ENCODE measurements around the gene EFHD1. TPM values are rescaled to one million over a fixed set of nuclear protein-coding genes. Genes with fewer than 3 reads are reported as not detected.

EFHD1 gene
- total and polyA plus RNA-seq, 2 experiments from 2014 or later = 3.4 to 6.4 TPM

DNA sequence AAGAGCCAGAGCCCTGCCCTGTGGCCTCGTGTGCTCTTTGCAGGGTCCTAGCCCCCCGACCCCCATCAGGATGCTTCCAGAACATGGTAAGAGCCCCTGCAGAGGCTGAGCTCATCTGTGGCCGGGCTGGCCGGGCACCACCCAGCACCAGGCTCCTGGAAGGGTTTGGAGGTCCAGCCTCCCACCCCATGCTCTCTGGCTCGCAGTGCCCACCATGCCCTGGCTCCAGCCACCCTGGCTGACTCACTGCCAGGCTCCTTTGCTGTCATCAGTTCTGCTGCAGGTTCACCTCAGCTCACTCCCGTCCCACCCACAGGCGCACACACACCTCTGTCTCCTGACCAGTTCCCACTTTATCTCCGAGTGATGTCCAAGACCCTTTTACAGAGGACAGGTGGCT, 45.4 kb upstream of the EFHD1 start:
- H3K9me3 Mint-ChIP-seq = peaks cover 8% of the 10 kb centered on the region; the same call in 2 of the 3 replicates
- no peaks in the 10 kb centered on the region for H3K27me3 ChIP-seq (ENCODE audit: insufficient read depth)
- peaks cover 2% of the 10 kb centered on the region for H3K27me3 Mint-ChIP-seq (ENCODE audit: insufficient read depth, low read depth, poor library complexity)
- TF ChIP-seq, protein P1, sequence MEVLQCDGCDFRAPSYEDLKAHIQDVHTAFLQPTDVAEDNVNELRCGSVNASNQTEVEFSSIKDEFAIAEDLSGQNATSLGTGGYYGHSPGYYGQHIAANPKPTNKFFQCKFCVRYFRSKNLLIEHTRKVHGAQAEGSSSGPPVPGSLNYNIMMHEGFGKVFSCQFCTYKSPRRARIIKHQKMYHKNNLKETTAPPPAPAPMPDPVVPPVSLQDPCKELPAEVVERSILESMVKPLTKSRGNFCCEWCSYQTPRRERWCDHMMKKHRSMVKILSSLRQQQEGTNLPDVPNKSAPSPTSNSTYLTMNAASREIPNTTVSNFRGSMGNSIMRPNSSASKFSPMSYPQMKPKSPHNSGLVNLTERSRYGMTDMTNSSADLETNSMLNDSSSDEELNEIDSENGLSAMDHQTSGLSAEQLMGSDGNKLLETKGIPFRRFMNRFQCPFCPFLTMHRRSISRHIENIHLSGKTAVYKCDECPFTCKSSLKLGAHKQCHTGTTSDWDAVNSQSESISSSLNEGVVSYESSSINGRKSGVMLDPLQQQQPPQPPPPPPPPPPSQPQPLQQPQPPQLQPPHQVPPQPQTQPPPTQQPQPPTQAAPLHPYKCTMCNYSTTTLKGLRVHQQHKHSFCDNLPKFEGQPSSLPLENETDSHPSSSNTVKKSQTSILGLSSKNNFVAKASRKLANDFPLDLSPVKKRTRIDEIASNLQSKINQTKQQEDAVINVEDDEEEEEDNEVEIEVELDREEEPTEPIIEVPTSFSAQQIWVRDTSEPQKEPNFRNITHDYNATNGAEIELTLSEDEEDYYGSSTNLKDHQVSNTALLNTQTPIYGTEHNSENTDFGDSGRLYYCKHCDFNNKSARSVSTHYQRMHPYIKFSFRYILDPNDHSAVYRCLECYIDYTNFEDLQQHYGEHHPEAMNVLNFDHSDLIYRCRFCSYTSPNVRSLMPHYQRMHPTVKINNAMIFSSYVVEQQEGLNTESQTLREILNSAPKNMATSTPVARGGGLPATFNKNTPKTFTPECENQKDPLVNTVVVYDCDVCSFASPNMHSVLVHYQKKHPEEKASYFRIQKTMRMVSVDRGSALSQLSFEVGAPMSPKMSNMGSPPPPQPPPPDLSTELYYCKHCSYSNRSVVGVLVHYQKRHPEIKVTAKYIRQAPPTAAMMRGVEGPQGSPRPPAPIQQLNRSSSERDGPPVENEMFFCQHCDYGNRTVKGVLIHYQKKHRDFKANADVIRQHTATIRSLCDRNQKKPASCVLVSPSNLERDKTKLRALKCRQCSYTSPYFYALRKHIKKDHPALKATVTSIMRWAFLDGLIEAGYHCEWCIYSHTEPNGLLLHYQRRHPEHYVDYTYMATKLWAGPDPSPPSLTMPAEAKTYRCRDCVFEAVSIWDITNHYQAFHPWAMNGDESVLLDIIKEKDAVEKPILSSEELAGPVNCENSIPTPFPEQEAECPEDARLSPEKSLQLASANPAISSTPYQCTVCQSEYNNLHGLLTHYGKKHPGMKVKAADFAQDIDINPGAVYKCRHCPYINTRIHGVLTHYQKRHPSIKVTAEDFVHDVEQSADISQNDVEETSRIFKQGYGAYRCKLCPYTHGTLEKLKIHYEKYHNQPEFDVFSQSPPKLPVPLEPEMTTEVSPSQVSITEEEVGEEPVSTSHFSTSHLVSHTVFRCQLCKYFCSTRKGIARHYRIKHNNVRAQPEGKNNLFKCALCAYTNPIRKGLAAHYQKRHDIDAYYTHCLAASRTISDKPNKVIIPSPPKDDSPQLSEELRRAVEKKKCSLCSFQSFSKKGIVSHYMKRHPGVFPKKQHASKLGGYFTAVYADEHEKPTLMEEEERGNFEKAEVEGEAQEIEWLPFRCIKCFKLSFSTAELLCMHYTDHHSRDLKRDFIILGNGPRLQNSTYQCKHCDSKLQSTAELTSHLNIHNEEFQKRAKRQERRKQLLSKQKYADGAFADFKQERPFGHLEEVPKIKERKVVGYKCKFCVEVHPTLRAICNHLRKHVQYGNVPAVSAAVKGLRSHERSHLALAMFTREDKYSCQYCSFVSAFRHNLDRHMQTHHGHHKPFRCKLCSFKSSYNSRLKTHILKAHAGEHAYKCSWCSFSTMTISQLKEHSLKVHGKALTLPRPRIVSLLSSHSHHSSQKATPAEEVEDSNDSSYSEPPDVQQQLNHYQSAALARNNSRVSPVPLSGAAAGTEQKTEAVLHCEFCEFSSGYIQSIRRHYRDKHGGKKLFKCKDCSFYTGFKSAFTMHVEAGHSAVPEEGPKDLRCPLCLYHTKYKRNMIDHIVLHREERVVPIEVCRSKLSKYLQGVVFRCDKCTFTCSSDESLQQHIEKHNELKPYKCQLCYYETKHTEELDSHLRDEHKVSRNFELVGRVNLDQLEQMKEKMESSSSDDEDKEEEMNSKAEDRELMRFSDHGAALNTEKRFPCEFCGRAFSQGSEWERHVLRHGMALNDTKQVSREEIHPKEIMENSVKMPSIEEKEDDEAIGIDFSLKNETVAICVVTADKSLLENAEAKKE (CRISPR knock-in tag; IDR thresholded peaks at IDR 0.05) = no peak
- TF ChIP-seq EZH2 (IDR thresholded peaks at IDR 0.05; ENCODE audit: low read depth, unreplicated experiment) = no peak
- TF ChIP-seq, protein P2, sequence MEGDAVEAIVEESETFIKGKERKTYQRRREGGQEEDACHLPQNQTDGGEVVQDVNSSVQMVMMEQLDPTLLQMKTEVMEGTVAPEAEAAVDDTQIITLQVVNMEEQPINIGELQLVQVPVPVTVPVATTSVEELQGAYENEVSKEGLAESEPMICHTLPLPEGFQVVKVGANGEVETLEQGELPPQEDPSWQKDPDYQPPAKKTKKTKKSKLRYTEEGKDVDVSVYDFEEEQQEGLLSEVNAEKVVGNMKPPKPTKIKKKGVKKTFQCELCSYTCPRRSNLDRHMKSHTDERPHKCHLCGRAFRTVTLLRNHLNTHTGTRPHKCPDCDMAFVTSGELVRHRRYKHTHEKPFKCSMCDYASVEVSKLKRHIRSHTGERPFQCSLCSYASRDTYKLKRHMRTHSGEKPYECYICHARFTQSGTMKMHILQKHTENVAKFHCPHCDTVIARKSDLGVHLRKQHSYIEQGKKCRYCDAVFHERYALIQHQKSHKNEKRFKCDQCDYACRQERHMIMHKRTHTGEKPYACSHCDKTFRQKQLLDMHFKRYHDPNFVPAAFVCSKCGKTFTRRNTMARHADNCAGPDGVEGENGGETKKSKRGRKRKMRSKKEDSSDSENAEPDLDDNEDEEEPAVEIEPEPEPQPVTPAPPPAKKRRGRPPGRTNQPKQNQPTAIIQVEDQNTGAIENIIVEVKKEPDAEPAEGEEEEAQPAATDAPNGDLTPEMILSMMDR (conservative IDR thresholded peaks at IDR 0.05; ENCODE audit: low read depth in 2 of 2) = no peak
- TF ChIP-seq, protein P3, sequence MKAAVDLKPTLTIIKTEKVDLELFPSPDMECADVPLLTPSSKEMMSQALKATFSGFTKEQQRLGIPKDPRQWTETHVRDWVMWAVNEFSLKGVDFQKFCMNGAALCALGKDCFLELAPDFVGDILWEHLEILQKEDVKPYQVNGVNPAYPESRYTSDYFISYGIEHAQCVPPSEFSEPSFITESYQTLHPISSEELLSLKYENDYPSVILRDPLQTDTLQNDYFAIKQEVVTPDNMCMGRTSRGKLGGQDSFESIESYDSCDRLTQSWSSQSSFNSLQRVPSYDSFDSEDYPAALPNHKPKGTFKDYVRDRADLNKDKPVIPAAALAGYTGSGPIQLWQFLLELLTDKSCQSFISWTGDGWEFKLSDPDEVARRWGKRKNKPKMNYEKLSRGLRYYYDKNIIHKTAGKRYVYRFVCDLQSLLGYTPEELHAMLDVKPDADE (IDR thresholded peaks at IDR 0.05) = no peak
- TF ChIP-seq REST (IDR thresholded peaks at IDR 0.05; ENCODE audit: unreplicated experiment) = no peak
- no peak for TF ChIP-seq EZH2phosphoT487 (IDR thresholded peaks at IDR 0.05; ENCODE audit: unreplicated experiment)
- TF ChIP-seq ZNF114 (CRISPR knock-in tag; IDR thresholded peaks at IDR 0.05) = no peak
- no peak for TF ChIP-seq ZNF331 (CRISPR knock-in tag; IDR thresholded peaks at IDR 0.05; ENCODE audit: low read depth)
- no peak for TF ChIP-seq STAT1 (IDR thresholded peaks at IDR 0.05; ENCODE audit: unreplicated experiment)
- no peak for TF ChIP-seq CREB1 (CRISPR knock-in tag; IDR thresholded peaks at IDR 0.05; ENCODE audit: low read depth)
- no peak for TF ChIP-seq JUNB (IDR thresholded peaks at IDR 0.05; ENCODE audit: unreplicated experiment)
- no peak for TF ChIP-seq NANOG (IDR thresholded peaks at IDR 0.05; ENCODE audit: borderline replicate concordance)
- TF ChIP-seq POLR2AphosphoS5 (IDR thresholded peaks at IDR 0.05; ENCODE audit: low read depth) = no peak
- H3K4me2 ChIP-seq = no peak overlapping the region
- ATAC-seq = no peak
- no peak overlapping the region for H3K27ac Mint-ChIP-seq
- H3K9me2 ChIP-seq (ENCODE audit: insufficient read depth) = 0 out of 2 replicates have a peak, but pooled peaks cover 8% of the 10 kb centered on the region
- no peaks in the 10 kb centered on the region; the same call in 1 of the 2 replicates for H4K20me1 ChIP-seq (replicated peaks; ENCODE audit: insufficient read depth)
- H3K4me1 ChIP-seq (ENCODE audit: insufficient read depth) = peaks cover 8% of the 10 kb centered on the region
- no peaks in the 10 kb centered on the region for H3F3A ChIP-seq (replicated peaks; ENCODE audit: low read depth)
- no peak overlapping the region for H3K27ac ChIP-seq (ENCODE audit: low read depth)
- no peak overlapping the region for H2AFZ ChIP-seq
- H3K79me2 ChIP-seq (replicated peaks; ENCODE audit: insufficient read depth) = no peaks in the 10 kb centered on the region
- peaks cover 15% of the 10 kb centered on the region; the same call in 2 of the 3 replicates for H3K36me3 Mint-ChIP-seq (ENCODE audit: low read depth)
- no peaks in the 10 kb centered on the region for H3K36me3 ChIP-seq (ENCODE audit: insufficient read depth)
- no peak overlapping the region for H3K4me3 Mint-ChIP-seq
- peaks cover 25% of the 10 kb centered on the region for H3K4me1 Mint-ChIP-seq
- DNase-seq (ENCODE audit: low spot score) = no peak
- no peak overlapping the region for H3K4me3 ChIP-seq

All from GM23338 (cell line).